ENCODE measurements around the gene FRRS1L.

Gene FRRS1L

GRCh38 chr9:109161471-109161870, 5.6 kb downstream of the FRRS1L start:
- no peak overlapping the region for H3K27ac Mint-ChIP-seq
- no peaks in the 10 kb centered on the region for H3K4me1 Mint-ChIP-seq (ENCODE audit: low read depth)
- peaks cover 4% of the 10 kb centered on the region for H3K9me3 Mint-ChIP-seq (ENCODE audit: low read depth)
- no peaks in the 10 kb centered on the region for H3K36me3 Mint-ChIP-seq
- no peak overlapping the region for H3K4me3 Mint-ChIP-seq
- H3K27me3 Mint-ChIP-seq, result peaks cover 29% of the 10 kb centered on the region

GRCh38 chr9:109159583-109159982, 7.5 kb downstream of the FRRS1L start:
- Mint-ChIP-seq H3K36me3 (no peaks in the 10 kb centered on the region), H3K4me1 (ENCODE audit: low read depth) (no peaks in the 10 kb centered on the region), H3K4me3 (no peak overlapping the region), H3K9me3 (ENCODE audit: low read depth) (peaks cover 4% of the 10 kb centered on the region), H3K27me3 (peaks cover 17% of the 10 kb centered on the region), H3K27ac (no peak overlapping the region)

DNA sequence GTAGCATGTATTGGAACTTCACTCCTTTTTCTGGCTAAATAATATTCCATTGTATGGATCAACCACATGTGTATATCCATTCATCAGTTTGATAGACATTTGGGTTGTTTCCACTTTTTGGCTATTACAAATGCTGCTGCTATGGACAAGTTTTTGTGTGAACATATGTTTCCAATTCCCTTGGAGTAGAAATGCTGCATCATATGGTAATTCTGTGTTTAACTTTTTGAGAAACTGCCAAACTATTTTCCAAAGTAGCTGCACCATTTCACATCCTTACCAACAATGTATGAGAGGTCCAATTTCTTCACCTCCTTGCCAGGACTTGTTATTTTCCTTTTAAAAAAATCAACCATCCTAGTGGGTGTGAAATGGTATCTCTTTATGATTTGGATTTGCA, 8.4 kb downstream of the FRRS1L start:
- Mint-ChIP-seq H3K4me1 (ENCODE audit: low read depth) (no peaks in the 10 kb centered on the region), H3K36me3 (peaks cover 2% of the 10 kb centered on the region), H3K27me3 (peaks cover 13% of the 10 kb centered on the region), H3K4me3 (no peak overlapping the region), H3K9me3 (ENCODE audit: low read depth) (peaks cover 12% of the 10 kb centered on the region), H3K27ac (no peak overlapping the region)

- peaks cover 15% of the 10 kb centered on the region for H3K9me3 Mint-ChIP-seq (ENCODE audit: low read depth)
- H3K4me1 Mint-ChIP-seq (ENCODE audit: low read depth), result no peaks in the 10 kb centered on the region
- no peak overlapping the region for H3K4me3 Mint-ChIP-seq
- H3K36me3 Mint-ChIP-seq, result peaks cover 4% of the 10 kb centered on the region
- no peak overlapping the region for H3K27ac Mint-ChIP-seq
- H3K27me3 Mint-ChIP-seq, result peaks cover 11% of the 10 kb centered on the region
Measured at GRCh38 chr9:109156708-109157107, 10.3 kb downstream of the FRRS1L start.

DNA sequence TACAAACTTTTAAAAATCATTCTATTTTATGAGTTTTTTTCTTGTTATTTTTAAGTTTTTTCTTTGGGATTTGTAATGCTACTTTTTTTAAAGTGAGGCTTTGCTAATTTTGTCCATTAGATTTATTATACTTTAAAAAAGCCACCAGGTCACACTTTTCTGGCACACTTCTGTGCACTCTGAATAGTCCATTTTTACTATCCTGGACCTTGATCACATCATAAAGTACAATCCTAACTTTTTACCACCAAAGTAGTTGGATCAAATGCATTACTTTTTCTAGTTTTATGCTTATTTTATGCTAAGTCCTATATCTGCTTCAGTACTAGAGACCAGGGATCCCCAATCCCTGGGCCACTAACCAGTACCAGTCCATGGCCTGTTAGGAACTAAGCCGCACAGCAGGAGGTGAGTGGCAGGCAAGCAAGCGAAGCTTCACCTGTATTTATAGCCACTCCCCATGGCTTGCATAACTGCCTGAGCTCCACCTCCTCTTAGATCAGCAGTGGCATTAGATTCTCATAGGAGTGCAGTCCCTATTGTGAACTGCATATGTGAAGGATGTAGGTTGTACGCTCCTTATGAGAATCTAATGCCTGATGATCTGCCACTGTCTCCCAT, 16.0 kb downstream of the FRRS1L start:
- no peak overlapping the region for H3K4me3 Mint-ChIP-seq
- H3K27me3 Mint-ChIP-seq, result peaks cover 2% of the 10 kb centered on the region
- peaks cover 12% of the 10 kb centered on the region for H3K9me3 Mint-ChIP-seq (ENCODE audit: low read depth)
- H3K4me1 Mint-ChIP-seq (ENCODE audit: low read depth), result no peaks in the 10 kb centered on the region
- peaks cover 4% of the 10 kb centered on the region for H3K36me3 Mint-ChIP-seq
- H3K27ac Mint-ChIP-seq, result no peak overlapping the region

DNA sequence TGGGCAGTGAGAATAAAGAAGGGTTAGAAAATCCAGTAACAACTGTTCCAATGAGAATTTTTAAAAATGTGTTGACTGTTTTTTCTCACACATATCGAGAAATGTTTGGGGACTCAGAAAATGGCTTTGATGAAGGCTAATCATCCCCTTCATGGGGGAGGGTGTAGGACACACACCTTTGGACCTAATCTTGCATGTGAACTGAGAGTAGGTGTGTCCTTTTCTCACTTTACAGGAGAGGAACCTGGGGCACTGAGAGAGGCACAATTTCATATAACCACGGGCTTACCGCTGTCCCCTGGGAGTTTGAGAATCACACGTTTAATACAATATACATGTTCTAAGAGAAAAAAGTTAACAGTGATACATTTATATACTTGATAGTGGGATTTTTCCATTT, 17.3 kb downstream of the FRRS1L start:
- H3K4me3 Mint-ChIP-seq, result no peak overlapping the region
- H3K27me3 Mint-ChIP-seq, result peaks cover 2% of the 10 kb centered on the region
- no peaks in the 10 kb centered on the region for H3K4me1 Mint-ChIP-seq (ENCODE audit: low read depth)
- peaks cover 4% of the 10 kb centered on the region for H3K36me3 Mint-ChIP-seq
- no peak overlapping the region for H3K27ac Mint-ChIP-seq
- H3K9me3 Mint-ChIP-seq (ENCODE audit: low read depth), result peaks cover 12% of the 10 kb centered on the region

GRCh38 chr9:109149089-109149488, 18.0 kb downstream of the FRRS1L start:
- H3K27me3 Mint-ChIP-seq, result no peaks in the 10 kb centered on the region
- H3K27ac Mint-ChIP-seq, result no peak overlapping the region
- H3K9me3 Mint-ChIP-seq (ENCODE audit: low read depth), result peaks cover 6% of the 10 kb centered on the region
- no peak overlapping the region for H3K4me3 Mint-ChIP-seq
- H3K36me3 Mint-ChIP-seq, result peaks cover 2% of the 10 kb centered on the region
- no peaks in the 10 kb centered on the region for H3K4me1 Mint-ChIP-seq (ENCODE audit: low read depth)

DNA sequence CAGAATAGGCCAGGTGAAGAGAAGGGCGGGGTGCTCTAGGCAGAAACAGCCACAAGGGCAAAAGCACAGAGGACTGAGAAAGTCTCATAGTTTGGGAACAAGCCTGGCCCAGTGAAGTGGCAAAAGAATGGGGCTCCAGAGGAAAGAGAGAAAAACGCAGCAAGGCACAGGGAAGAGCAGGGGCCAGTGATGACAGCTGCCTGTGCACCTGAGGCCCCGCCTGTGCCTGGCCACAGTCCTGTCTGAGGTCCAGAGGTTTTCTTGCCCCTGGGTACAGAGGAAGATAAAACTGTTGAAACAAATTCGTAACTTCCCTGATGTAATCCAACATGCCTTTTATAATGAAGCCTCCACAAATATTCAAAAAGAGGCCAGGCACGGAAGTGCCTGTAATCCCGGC, 22.0 kb downstream of the FRRS1L start:
- H3K27me3 Mint-ChIP-seq, result no peaks in the 10 kb centered on the region
- peaks cover 1% of the 10 kb centered on the region for H3K4me1 Mint-ChIP-seq (ENCODE audit: low read depth)
- no peaks in the 10 kb centered on the region for H3K36me3 Mint-ChIP-seq
- H3K27ac Mint-ChIP-seq, result no peak overlapping the region
- no peak overlapping the region for H3K4me3 Mint-ChIP-seq
- H3K9me3 Mint-ChIP-seq (ENCODE audit: low read depth), result no peaks in the 10 kb centered on the region

- Mint-ChIP-seq H3K27ac (no peak overlapping the region), H3K36me3 (no peaks in the 10 kb centered on the region), H3K4me3 (no peak overlapping the region), H3K9me3 (ENCODE audit: low read depth) (no peaks in the 10 kb centered on the region), H3K4me1 (ENCODE audit: low read depth) (peaks cover 1% of the 10 kb centered on the region), H3K27me3 (no peaks in the 10 kb centered on the region)
Measured at GRCh38 chr9:109143881-109144562, 23.0 kb downstream of the FRRS1L start.

DNA sequence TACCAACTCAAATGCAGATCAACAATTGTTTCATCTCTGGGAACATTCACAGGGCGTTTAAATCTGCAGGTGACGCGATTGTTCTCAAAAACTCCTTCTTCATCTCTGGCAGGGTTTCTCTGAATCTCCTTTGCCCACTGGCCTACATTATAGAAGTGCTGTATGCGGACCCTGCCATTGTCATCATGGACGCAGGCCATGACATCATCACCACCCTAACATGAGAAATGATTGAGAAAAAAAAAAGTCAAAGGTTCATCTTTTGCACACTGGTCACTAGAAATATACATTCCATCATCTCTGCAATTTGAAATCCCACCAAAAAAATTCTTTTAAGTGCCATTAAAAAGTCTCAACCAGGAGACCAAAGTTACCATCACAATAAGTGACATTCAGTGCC, 25.7 kb downstream of the FRRS1L start:
- Mint-ChIP-seq H3K27me3 (no peaks in the 10 kb centered on the region), H3K27ac (no peak overlapping the region), H3K4me3 (no peak overlapping the region), H3K9me3 (ENCODE audit: low read depth) (no peaks in the 10 kb centered on the region), H3K36me3 (no peaks in the 10 kb centered on the region), H3K4me1 (ENCODE audit: low read depth) (peaks cover 1% of the 10 kb centered on the region)

- no peaks in the 10 kb centered on the region for H3K36me3 Mint-ChIP-seq
Measured at GRCh38 chr9:109139851-109140250, 27.2 kb downstream of the FRRS1L start.

GRCh38 chr9:109138421-109138820, 28.6 kb downstream of the FRRS1L start:
- no peaks in the 10 kb centered on the region for H3K9me3 Mint-ChIP-seq (ENCODE audit: low read depth)
- H3K27ac Mint-ChIP-seq, result no peak overlapping the region
- H3K36me3 Mint-ChIP-seq, result no peaks in the 10 kb centered on the region
- H3K4me1 Mint-ChIP-seq (ENCODE audit: low read depth), result no peaks in the 10 kb centered on the region
- no peak overlapping the region for H3K4me3 Mint-ChIP-seq
- no peaks in the 10 kb centered on the region for H3K27me3 Mint-ChIP-seq

More at GRCh38 chr9:109139851-109140250, 27.2 kb downstream of the FRRS1L start:
- no peak overlapping the region for H3K27ac Mint-ChIP-seq
- no peaks in the 10 kb centered on the region for H3K9me3 Mint-ChIP-seq (ENCODE audit: low read depth)
- H3K27me3 Mint-ChIP-seq, result no peaks in the 10 kb centered on the region
- no peak overlapping the region for H3K4me3 Mint-ChIP-seq
- H3K4me1 Mint-ChIP-seq (ENCODE audit: low read depth), result peaks cover 1% of the 10 kb centered on the region

DNA sequence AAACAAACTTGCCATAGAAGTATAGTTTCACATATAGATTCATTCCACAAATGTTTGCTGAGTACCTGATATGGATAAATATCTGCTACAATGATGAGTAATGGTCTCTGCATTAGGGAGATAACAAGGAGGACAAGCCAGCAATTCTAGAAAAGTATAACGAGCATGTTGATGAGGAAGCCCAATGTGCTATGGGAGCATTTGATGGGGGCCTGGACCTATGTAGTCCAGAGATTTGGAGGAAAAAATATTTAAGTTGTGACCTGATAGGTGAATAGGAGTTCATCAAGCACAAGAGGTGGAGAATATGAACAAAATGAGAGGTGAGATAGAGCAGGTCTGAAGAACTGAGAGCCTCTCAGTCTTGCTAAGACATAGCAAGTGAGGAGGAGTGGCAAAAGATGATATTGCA, 32.9 kb downstream of the FRRS1L start:
- Mint-ChIP-seq H3K27ac (no peak overlapping the region), H3K9me3 (ENCODE audit: low read depth) (no peaks in the 10 kb centered on the region), H3K36me3 (no peaks in the 10 kb centered on the region), H3K4me3 (no peak overlapping the region), H3K27me3 (no peaks in the 10 kb centered on the region), H3K4me1 (ENCODE audit: low read depth) (peaks cover 6% of the 10 kb centered on the region)

DNA sequence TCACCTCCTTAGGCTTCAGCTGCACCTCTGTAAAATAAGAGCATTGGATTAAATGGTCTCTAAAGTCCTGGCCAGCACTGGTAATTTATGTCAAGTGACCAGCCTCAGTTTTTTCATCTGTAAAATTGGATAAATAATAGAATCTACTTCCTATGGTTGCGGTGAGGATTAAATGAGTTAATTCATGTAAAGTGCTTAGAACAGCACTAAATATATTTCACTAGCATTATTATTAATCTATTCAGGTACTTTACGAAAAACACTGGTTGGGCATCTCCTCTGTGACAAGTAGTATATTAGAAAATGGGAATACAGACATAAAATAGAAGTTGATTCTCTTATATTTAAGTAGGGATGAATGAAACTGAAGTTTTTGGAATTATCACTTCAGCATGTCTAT, 33.5 kb downstream of the FRRS1L start:
- Mint-ChIP-seq H3K27ac (no peak overlapping the region), H3K9me3 (ENCODE audit: low read depth) (no peaks in the 10 kb centered on the region), H3K27me3 (no peaks in the 10 kb centered on the region), H3K36me3 (no peaks in the 10 kb centered on the region), H3K4me1 (ENCODE audit: low read depth) (peaks cover 6% of the 10 kb centered on the region), H3K4me3 (no peak overlapping the region)

DNA sequence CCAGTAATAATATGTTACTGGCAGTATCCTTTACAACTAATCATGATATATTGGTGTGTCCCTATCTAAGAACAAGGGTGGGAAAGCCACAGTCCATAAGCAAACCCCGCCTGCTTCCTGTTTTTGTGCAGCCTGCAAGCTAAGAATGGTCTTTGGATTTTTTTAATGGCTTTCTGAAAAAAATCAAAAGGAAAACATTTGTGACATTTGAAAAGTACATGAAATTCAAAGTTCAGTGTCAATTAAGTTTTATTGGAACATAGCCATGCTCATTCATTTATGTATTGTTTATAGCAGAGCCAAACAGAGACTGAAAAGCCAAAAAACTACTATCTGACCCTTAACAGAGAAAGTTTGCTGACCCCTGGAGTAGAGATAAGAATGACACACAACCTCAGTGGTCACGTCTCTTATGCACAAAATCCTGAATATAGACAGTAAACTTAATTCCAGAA, 34.5 kb downstream of the FRRS1L start:
- Mint-ChIP-seq H3K27ac (no peak overlapping the region), H3K9me3 (ENCODE audit: low read depth) (no peaks in the 10 kb centered on the region), H3K4me1 (ENCODE audit: low read depth) (peaks cover 6% of the 10 kb centered on the region), H3K27me3 (no peaks in the 10 kb centered on the region), H3K36me3 (no peaks in the 10 kb centered on the region), H3K4me3 (no peak overlapping the region)

Data from activated naive CD8-positive, alpha-beta T cell (primary cell).